GM21381 (cell line): ENCODE results near the gene CTNNBIP1.

Experiments
- ATAC-seq: cut with Tn5 transposase; IDR thresholded peaks from one replicate; pipeline ENCODE4 v1.9.1; 2021; ENCODE audit warnings: mild to moderate bottlenecking, moderate library complexity; ENCODE audit not compliant: unreplicated experiment

Gene CTNNBIP1

GRCh38 chr1:9859281-9860014, 50.6 kb downstream of the CTNNBIP1 start:
- ATAC-seq, result no peak

GRCh38 chr1:9858293-9859035, 51.6 kb downstream of the CTNNBIP1 start:
- no peak for ATAC-seq

- no peak for ATAC-seq
Measured at GRCh38 chr1:9855186-9855585, 54.9 kb downstream of the CTNNBIP1 start.

- ATAC-seq, result no peak
Measured at GRCh38 chr1:9853249-9853595, 56.8 kb downstream of the CTNNBIP1 start.

GRCh38 chr1:9852410-9853248, 57.4 kb downstream of the CTNNBIP1 start:
- ATAC-seq, result no peak

- no peak for ATAC-seq
Measured at GRCh38 chr1:9852004-9852403, 58.1 kb downstream of the CTNNBIP1 start.

- no peak for ATAC-seq
Measured at GRCh38 chr1:9850442-9851162, 59.5 kb downstream of the CTNNBIP1 start.

- ATAC-seq, result no peak
Measured at GRCh38 chr1:9849691-9850441, 60.2 kb downstream of the CTNNBIP1 start.

GRCh38 chr1:9848022-9848421, 62.0 kb downstream of the CTNNBIP1 start:
- ATAC-seq, result no peak

GRCh38 chr1:9847269-9847668, 62.8 kb downstream of the CTNNBIP1 start:
- ATAC-seq, result no peak

GRCh38 chr1:9846611-9847171, 63.4 kb downstream of the CTNNBIP1 start:
- no peak for ATAC-seq

- no peak for ATAC-seq
Measured at GRCh38 chr1:9845914-9846313, 64.2 kb downstream of the CTNNBIP1 start.

- ATAC-seq, result no peak
Measured at GRCh38 chr1:9844756-9845155, 65.3 kb downstream of the CTNNBIP1 start.

- ATAC-seq, result no peak
Measured at GRCh38 chr1:9844106-9844505, 66.0 kb downstream of the CTNNBIP1 start.

GRCh38 chr1:9843576-9843945, 66.5 kb downstream of the CTNNBIP1 start:
- ATAC-seq, result no peak

GRCh38 chr1:9842781-9843575, 67.1 kb downstream of the CTNNBIP1 start:
- ATAC-seq, result no peak

GRCh38 chr1:9842073-9842711, 67.9 kb downstream of the CTNNBIP1 start:
- no peak for ATAC-seq

GRCh38 chr1:9841460-9841859, 68.6 kb downstream of the CTNNBIP1 start:
- no peak for ATAC-seq

GRCh38 chr1:9840176-9840575, 69.9 kb downstream of the CTNNBIP1 start:
- no peak for ATAC-seq
